H1 (cell line): Measurements from ENCODE around the gene ARRDC1. TPM values are rescaled to one million over a fixed set of nuclear protein-coding genes. Genes with fewer than 3 reads are reported as not detected.

Experiments
- CTCF ChIA-PET: fragments of 300-600 bp; sonication (Branson Sonifier 250); formaldehyde crosslinking; loops from one replicate; lab custom pipeline; 2021; ENCODE audit not compliant: partially characterized antibody; lab: Charles Lee
- POLR2A ChIA-PET: fragments of 300-600 bp; sonication (Branson Sonifier 250); formaldehyde crosslinking; loops from one replicate; lab custom pipeline; 2021; ENCODE audit warnings: inconsistent platforms; ENCODE audit not compliant: partially characterized antibody; lab: Charles Lee
- DNase-seq, 2 experiments: peaks; one replicate each; pipeline versions ENCODE4 v3.0.0 to v3.0.0-alpha.2; 2010 to 2022; ENCODE audit warnings: low spot score in 2 of 2, low read depth in 1 of 2, mixed read lengths in 1 of 2
- FAIRE-seq: peaks from 2 replicates; lab custom pipeline; 2011; peaks lifted over from hg19 to GRCh38; lab: Jason Lieb, UNC
- H2AFZ ChIP-seq: 2 replicates; pipeline ENCODE4 v1.8.1; 2012; ENCODE audit warnings: low read length, inconsistent platforms
- H2AK5ac ChIP-seq: 2 replicates; pipeline ENCODE4 v1.6.1; 2013; ENCODE audit warnings: low read depth, low read length
- H2BK120ac ChIP-seq: replicated peaks from 2 replicates; pipeline ENCODE3; 2013; ENCODE audit warnings: low read depth, low read length, inconsistent platforms
- H2BK12ac ChIP-seq: 2 replicates; pipeline ENCODE4 v1.6.1; 2013; ENCODE audit warnings: low read depth, low read length
- H2BK15ac ChIP-seq: 2 replicates; pipeline ENCODE4 v1.6.1; 2013; ENCODE audit warnings: low read length
- H2BK20ac ChIP-seq: 2 replicates; pipeline ENCODE4 v1.6.1; 2013; ENCODE audit warnings: low read length
- H2BK5ac ChIP-seq: 2 replicates; pipeline ENCODE4 v1.6.1; 2013; ENCODE audit warnings: low read depth, low read length
- H3K14ac ChIP-seq: 2 replicates; pipeline ENCODE4 v1.6.1; 2013; ENCODE audit warnings: inconsistent platforms; ENCODE audit not compliant: insufficient read length
- H3K18ac ChIP-seq: 2 replicates; pipeline ENCODE4 v1.6.1; 2013; ENCODE audit warnings: low read length; ENCODE audit errors: extremely low read depth
- H3K23ac ChIP-seq: 2 replicates; pipeline ENCODE4 v1.6.1; 2013; ENCODE audit warnings: inconsistent platforms; ENCODE audit not compliant: insufficient read length
- H3K23me2 ChIP-seq: 2 replicates; pipeline ENCODE4 v1.6.1; 2013; ENCODE audit warnings: low read depth, low read length
- H3K27ac ChIP-seq: 2 replicates; pipeline ENCODE4 v1.6.1; 2011; ENCODE audit warnings: low read depth, low read length, inconsistent platforms
- H3K27me3 ChIP-seq, 4 experiments: replicated peaks in 1 of 4; 1 replicate in 1 of 4; 2 replicates in 3 of 4; pipeline versions ENCODE4 v1.6.1 to v1.8.1; 2011 to 2013; ENCODE audit warnings: low read length in 3 of 4, mild to moderate bottlenecking in 3 of 4, inconsistent platforms in 2 of 4, mixed read lengths in 2 of 4, moderate library complexity in 1 of 4; ENCODE audit not compliant: control insufficient read depth in 3 of 4, insufficient read depth in 3 of 4; ENCODE audit errors: extremely low read depth in 1 of 4
- H3K36me3 ChIP-seq, 4 experiments: 2 replicates each; pipeline versions ENCODE4 v1.6.1 to v1.8.1; 2011 to 2013; ENCODE audit warnings: mild to moderate bottlenecking in 4 of 4, low read length in 3 of 4, moderate library complexity in 2 of 4, control low read depth in 1 of 4, inconsistent platforms in 1 of 4; ENCODE audit not compliant: insufficient read depth in 4 of 4, control insufficient read depth in 2 of 4
- H3K4ac ChIP-seq: replicated peaks from 2 replicates; pipeline ENCODE3; 2013; ENCODE audit warnings: low read length, low read depth, mixed read lengths, inconsistent platforms; ENCODE audit not compliant: insufficient read length
- H3K4me1 ChIP-seq, 4 experiments: replicated peaks in 1 of 4; 1 replicate in 1 of 4; 2 replicates in 3 of 4; pipeline versions ENCODE4 v1.6.1 to v1.8.1; 2011 to 2013; ENCODE audit warnings: low read length in 3 of 4, inconsistent platforms in 2 of 4, mixed read lengths in 1 of 4; ENCODE audit not compliant: insufficient read depth in 4 of 4, control insufficient read depth in 3 of 4
- H3K4me2 ChIP-seq, 2 experiments: 2 replicates each; pipeline versions ENCODE4 v1.6.1 to v1.8.1; 2011 to 2013; ENCODE audit warnings: low read depth in 2 of 2, low read length in 2 of 2, control low read depth in 1 of 2, inconsistent platforms in 1 of 2, mild to moderate bottlenecking in 1 of 2; ENCODE audit not compliant: insufficient read depth in 1 of 2
- H3K4me3 ChIP-seq, 4 experiments: fragments of 200-600, 300-600 bp in 1 of 4; sonication (generic), shearing (Covaris generic), sonication (Bioruptor Twin) in 1 of 4; 2 replicates each; pipeline versions ENCODE4 v1.5.1 to v1.8.1; 2011 to 2016; ENCODE audit warnings: low read length in 4 of 4, low read depth in 3 of 4, control low read depth in 2 of 4, inconsistent platforms in 2 of 4, mild to moderate bottlenecking in 2 of 4, mixed read lengths in 1 of 4, moderate library complexity in 1 of 4; ENCODE audit not compliant: insufficient read depth in 2 of 4; ENCODE audit errors: extremely low read depth in 1 of 4
- H3K56ac ChIP-seq: replicated peaks from 2 replicates; pipeline ENCODE3; 2013; ENCODE audit warnings: low read depth, mild to moderate bottlenecking, mixed read lengths, low read length, inconsistent platforms; ENCODE audit not compliant: insufficient read length
- H3K79me1 ChIP-seq: 2 replicates; pipeline ENCODE4 v1.6.1; 2013; ENCODE audit warnings: low read depth, low read length, control low read depth
- H3K79me2 ChIP-seq, 2 experiments: 2 replicates each; pipeline versions ENCODE4 v1.6.1 to v1.8.1; 2012 to 2013; ENCODE audit warnings: low read length in 2 of 2, mild to moderate bottlenecking in 2 of 2, inconsistent platforms in 1 of 2; ENCODE audit not compliant: insufficient read depth in 2 of 2, control insufficient read depth in 1 of 2
- H3K9ac ChIP-seq, 4 experiments: replicated peaks in 1 of 4; 1 replicate in 1 of 4; 2 replicates in 3 of 4; pipeline versions ENCODE4 v1.6.1 to v1.8.1; 2011 to 2013; ENCODE audit warnings: low read depth in 3 of 4, low read length in 3 of 4, control low read depth in 2 of 4, mild to moderate bottlenecking in 2 of 4, moderate library complexity in 2 of 4, inconsistent platforms in 1 of 4; ENCODE audit errors: extremely low read depth in 1 of 4
- H3K9me3 ChIP-seq, 2 experiments: 2 replicates each; pipeline versions ENCODE4 v1.6.1 to v1.8.1; 2012 to 2013; ENCODE audit warnings: mild to moderate bottlenecking in 2 of 2, moderate library complexity in 2 of 2, control low read depth in 1 of 2, inconsistent platforms in 1 of 2, low read depth in 1 of 2, low read length in 1 of 2, mixed read lengths in 1 of 2; ENCODE audit not compliant: insufficient read depth in 2 of 2
- H4K20me1 ChIP-seq, 2 experiments: replicated peaks in 1 of 2; 2 replicates each; pipeline versions ENCODE3 to v1.8.1; 2011 to 2013; ENCODE audit warnings: inconsistent platforms in 2 of 2, low read length in 2 of 2, mild to moderate bottlenecking in 1 of 2; ENCODE audit not compliant: insufficient read depth in 2 of 2, control insufficient read depth in 1 of 2
- H4K5ac ChIP-seq: 2 replicates; pipeline ENCODE4 v1.6.1; 2013; ENCODE audit warnings: low read length, low read depth, mixed read lengths, inconsistent platforms; ENCODE audit not compliant: insufficient read length
- H4K8ac ChIP-seq: 2 replicates; pipeline ENCODE4 v1.8.0; 2013; ENCODE audit warnings: mild to moderate bottlenecking, moderate library complexity, low read length, inconsistent platforms; ENCODE audit not compliant: insufficient read depth; ENCODE audit errors: extremely low read depth
- H4K91ac ChIP-seq: replicated peaks from 2 replicates; pipeline ENCODE3; 2013; ENCODE audit warnings: low read length, mixed read lengths, inconsistent platforms; ENCODE audit not compliant: insufficient read length
- CBX8 ChIP-seq: fragments of 300-800, 300-1000 bp; sonication (generic); IDR thresholded peaks from 2 replicates; pipeline ENCODE4 v1.7.1; 2016; ENCODE audit warnings: low read depth, low read length, borderline replicate concordance
- CTBP2 ChIP-seq: IDR thresholded peaks from 2 replicates; pipeline ENCODE4 v1.7.0; 2011; ENCODE audit warnings: borderline replicate concordance, mild to moderate bottlenecking, moderate library complexity, mixed read lengths, low read length; ENCODE audit not compliant: insufficient read depth, insufficient read length
- E2F6 ChIP-seq: IDR thresholded peaks from 2 replicates; pipeline ENCODE4 v1.6.1; 2012; ENCODE audit warnings: inconsistent platforms
- FOSL1 ChIP-seq: IDR thresholded peaks from 2 replicates; pipeline ENCODE4 v1.6.1; 2011; ENCODE audit warnings: mild to moderate bottlenecking, low read depth, low read length, moderate library complexity; ENCODE audit not compliant: insufficient read depth
- GTF2F1 ChIP-seq: IDR thresholded peaks from 2 replicates; pipeline ENCODE4 v1.6.1; 2012; ENCODE audit warnings: low read depth, low read length, improper control_type of control experiment, borderline replicate concordance
- HDAC2 ChIP-seq, 2 experiments: fragments of 300-600 bp in 1 of 2; sonication (generic) in 1 of 2; IDR thresholded peaks; 2 replicates each; pipeline ENCODE4 v1.6.1; 2011 to 2012; ENCODE audit warnings: low read depth in 2 of 2, low read length in 2 of 2, mild to moderate bottlenecking in 2 of 2, moderate library complexity in 2 of 2, borderline replicate concordance in 1 of 2, inconsistent platforms in 1 of 2
- HDAC6 ChIP-seq: IDR thresholded peaks from one replicate; pipeline ENCODE4 v1.7.1; 2012; ENCODE audit warnings: low read depth, mild to moderate bottlenecking, inconsistent platforms, low read length, moderate library complexity
- KDM1A ChIP-seq: fragments of 200-600, 300-600 bp; sonication (generic); IDR thresholded peaks from 2 replicates; pipeline ENCODE4 v1.7.1; 2016; ENCODE audit warnings: mild to moderate bottlenecking, low read length, borderline replicate concordance
- RBBP5 ChIP-seq: IDR thresholded peaks from 2 replicates; pipeline ENCODE4 v1.7.1; 2012; ENCODE audit warnings: low read depth, mild to moderate bottlenecking, inconsistent platforms, low read length, moderate library complexity, borderline replicate concordance
- RXRA ChIP-seq: IDR thresholded peaks from 2 replicates; pipeline ENCODE4 v1.6.1; 2011; ENCODE audit warnings: low read depth, mild to moderate bottlenecking, low read length, moderate library complexity; ENCODE audit not compliant: insufficient read depth
- TBP ChIP-seq: IDR thresholded peaks from 2 replicates; pipeline ENCODE4 v1.6.1; 2011; ENCODE audit warnings: low read depth, low read length, improper control_type of control experiment
- TEAD4 ChIP-seq: IDR thresholded peaks from 2 replicates; pipeline ENCODE4 v1.6.1; 2012; ENCODE audit warnings: low read depth, low read length, inconsistent platforms, mixed read lengths
- WGBS, 2 experiments: shearing (Covaris generic) in 1 of 2; methylation state at CpG; one replicate each; pipeline versions ENCODE4 v1.1.6 to v1.1.7; 2013 to 2015; ENCODE audit warnings: low lambda C conversion rate in 2 of 2, mixed read lengths in 2 of 2, inconsistent platforms in 1 of 2, low coverage in 1 of 2, missing lambda C conversion rate in 1 of 2; ENCODE audit not compliant: insufficient replicate concordance in 2 of 2, insufficient coverage in 1 of 2, insufficient read length in 1 of 2; ENCODE audit errors: extremely low coverage in 1 of 2, missing lambda C conversion rate in 1 of 2; 5-methylcytosine and 5-hydroxymethylcytosine counted together
- polyA plus RNA-seq, 7 experiments: library from polyadenylated mRNA; depleted of rRNA in 3 of 7; stranded (reverse) in 5 of 7; unstranded in 2 of 7; fragments of >200 nt in 5 of 7; fragments of 200-250 nt in 2 of 7; gene quantifications; 1 replicate in 5 of 7; 2 replicates in 1 of 7; 4 replicates in 1 of 7; pipeline versions ENCODE4 v1.2.1 to v1.2.3, GENCODE V29; 2011 to 2013; ENCODE audit warnings: missing spikeins in 2 of 7, mixed read lengths in 2 of 7
- total RNA-seq: library from RNA; stranded (reverse); fragmentation: NEBNext Ultra II Directional; extraction: Animal tissue kit (Norgen Biotek cat#: 25700); gene quantifications from 2 replicates; pipeline ENCODE4 v1.2.1, GENCODE V29; 2021

The ARRDC1 gene
- total and polyA plus RNA-seq, 2 of the 8 experiments (the other 6 are each of a cell fraction or from before 2014, with no cell fraction given): 22.0 to 58.4 TPM

DNA sequence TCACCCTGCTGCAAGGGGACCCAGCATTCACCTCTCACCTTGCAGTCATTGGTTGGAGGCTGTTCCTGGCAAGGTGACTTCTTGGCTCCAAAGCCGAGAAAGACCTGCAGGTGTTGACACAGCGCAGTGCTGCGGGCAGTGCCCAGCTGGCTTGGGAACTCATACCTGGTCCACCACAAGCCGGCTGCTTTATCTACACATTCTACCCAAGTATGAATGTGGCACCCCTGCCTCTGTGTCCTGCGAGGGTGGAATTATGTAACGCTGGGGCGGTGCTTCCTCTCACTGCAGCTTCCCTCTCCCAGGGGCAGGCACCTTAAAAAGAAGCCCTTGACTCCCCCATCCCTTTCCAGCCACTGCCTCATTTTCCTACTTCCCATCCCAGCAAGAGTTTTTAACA, 12.7 kb upstream of the ARRDC1 start:
- Histone ChIP-seq H3K27me3 (no peaks in the 10 kb centered on the region; a peak in 1 of 7 replicates), H4K5ac (no peak overlapping the region), H3K23me2 (peaks cover 8% of the 10 kb centered on the region; the same call in 1 of the 2 replicates), H3K36me3 (peaks cover 5 to 11% (median 10%) of the 10 kb centered on the region in 4 experiments; a peak in 7 of 8 replicates), H3K79me1 (peaks cover 12% of the 10 kb centered on the region), H2BK12ac (no peak overlapping the region), H3K4ac (no peak overlapping the region), H3K27ac (no peak overlapping the region), H4K20me1 (peaks cover 12 to 14% of the 10 kb centered on the region in 2 experiments), H2BK120ac (no peak overlapping the region), H3K18ac (no peak overlapping the region), H2BK20ac (no peak overlapping the region), H2AK5ac (no peak overlapping the region), H2AFZ (no peak overlapping the region), H3K79me2 (peaks cover 0 to 20% of the 10 kb centered on the region in 2 experiments; a peak in 2 of 4 replicates), H3K4me3 (no peak overlapping the region), H3K23ac (no peak overlapping the region), H2BK15ac (no peak overlapping the region), H3K4me1 (peaks cover 0 to 7% (median 5%) of the 10 kb centered on the region in 4 experiments; a peak in 5 of 7 replicates), H3K4me2 (no peak overlapping the region), H3K56ac (no peak overlapping the region), H4K91ac (no peak overlapping the region), H4K8ac (no peak overlapping the region), H3K14ac (no peak overlapping the region), H3K9me3 (no peaks in the 10 kb centered on the region), H3K9ac (no peak overlapping the region), H2BK5ac (no peak overlapping the region)
- DNase-seq: no peak
- CTCF ChIA-PET: interaction anchor here (0.6 to 2.7 kb wide), 6 partner anchors 9 to 745 kb away, joined by 3 to 19 read pairs (median 5); no protein-coding TSS in a partner anchor
- POLR2A ChIA-PET: interaction anchor here (0.5 to 6.2 kb wide), 7 partner anchors 10 to 276 kb away, joined by 3 to 45 read pairs (median 4); partner anchors contain the start of gene DPH7
- 89% methylated on average over 7 of the region's 7 CpGs; no CpG with 5 or more reads in 1 of the 2 experiments for WGBS, 2 experiments
- FAIRE-seq: no peak
- TF ChIP-seq CTBP2: no peak
- no peak for TF ChIP-seq HDAC6
- no peak for TF ChIP-seq KDM1A
- TF ChIP-seq RBBP5: no peak
- no peak for TF ChIP-seq GTF2F1
- no peak for TF ChIP-seq FOSL1
- no peak for TF ChIP-seq CBX8
- TF ChIP-seq TBP: no peak
- no peak for TF ChIP-seq TEAD4
- no peak for TF ChIP-seq HDAC2 (IDR thresholded peaks at IDR 0.05; ENCODE audit: borderline replicate concordance in 1 of 2, low read depth in 2 of 2, low read length in 2 of 2)
- no peak for TF ChIP-seq RXRA
- TF ChIP-seq E2F6: no peak
